Measurements from ENCODE around the gene ZNF219. TPM values are rescaled to one million over a fixed set of nuclear protein-coding genes. Genes with fewer than 3 reads are reported as not detected.

ZNF219 gene
- total and polyA plus RNA-seq, 2 of the 13 experiments (the other 11 are each of a cell fraction or from before 2014, with no cell fraction given), result 34.5 to 36.6 TPM

DNA sequence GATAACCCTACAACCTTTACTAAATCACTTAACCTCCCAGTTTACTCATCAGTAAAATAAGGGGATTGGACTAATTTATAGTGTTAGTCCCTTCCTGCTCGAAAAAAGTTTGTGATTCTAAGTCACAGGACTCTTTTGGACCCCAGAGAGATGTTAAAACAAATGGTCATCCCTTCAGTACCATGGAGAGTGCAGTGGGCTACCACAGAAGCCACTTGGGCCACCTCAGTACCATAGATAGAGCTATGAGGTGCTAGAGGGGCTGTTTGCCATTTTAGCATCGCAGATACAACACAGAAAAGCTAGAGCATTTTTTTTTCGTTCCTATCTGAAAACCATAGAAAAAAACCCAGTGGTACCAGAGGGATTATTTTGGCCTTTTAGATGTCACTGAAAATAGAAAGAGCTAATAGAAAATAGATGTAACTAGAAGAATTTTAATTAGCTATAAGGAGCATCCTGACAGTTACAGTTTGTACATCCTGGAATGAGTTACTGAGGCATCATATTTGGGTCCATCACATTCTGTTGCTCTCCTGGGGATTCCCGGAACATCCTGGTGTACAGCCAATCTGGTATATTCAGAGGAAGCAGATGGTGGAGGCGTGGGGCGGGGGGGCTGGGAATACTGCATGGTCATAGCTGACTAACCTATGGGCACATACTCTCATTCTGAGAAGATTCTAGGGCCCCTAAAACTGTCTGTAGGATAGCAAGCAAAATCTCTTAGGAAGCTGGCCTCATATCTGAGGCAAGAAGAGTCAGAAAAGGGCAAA lies 2.8 kb downstream of the ZNF219 start (continued):
- TF ChIP-seq ZNF616 (CRISPR knock-in tag; IDR thresholded peaks at IDR 0.05; ENCODE audit: low read depth), result no peak
- TF ChIP-seq HOXD1 (CRISPR knock-in tag; IDR thresholded peaks at IDR 0.05), result no peak
- no peak for TF ChIP-seq NONO (IDR thresholded peaks at IDR 0.05)
- no peak for TF ChIP-seq NONO (CRISPR knock-in tag; conservative IDR thresholded peaks at IDR 0.05)
- TF ChIP-seq ZNF317 (CRISPR knock-in tag; IDR thresholded peaks at IDR 0.05), result no peak
- TF ChIP-seq TAF15 (IDR thresholded peaks at IDR 0.05; ENCODE audit: low read depth, low read length, poor library complexity, severe bottlenecking), result no peak
- peak; percentile 46; the same call in 1 of the 2 replicates for TF ChIP-seq ZNF335 (CRISPR knock-in tag; IDR thresholded peaks at IDR 0.05)
- TF ChIP-seq AGO1 (IDR thresholded peaks at IDR 0.05; ENCODE audit: low read depth, low read length, poor library complexity, severe bottlenecking), result no peak
- TF ChIP-seq IRX3 (CRISPR knock-in tag; IDR thresholded peaks at IDR 0.05; ENCODE audit: borderline replicate concordance, low read depth), result no peak
- TF ChIP-seq MYC (CRISPR knock-in tag; IDR thresholded peaks at IDR 0.05; ENCODE audit: borderline replicate concordance), result no peak
- TF ChIP-seq YEATS2 (CRISPR knock-in tag; IDR thresholded peaks at IDR 0.05; ENCODE audit: borderline replicate concordance), result peak; percentile 43; the same call in 1 of the 2 replicates
- TF ChIP-seq RXRB (CRISPR knock-in tag; IDR thresholded peaks at IDR 0.05; ENCODE audit: borderline replicate concordance), result no peak
- no peak for TF ChIP-seq SP4 (CRISPR knock-in tag; IDR thresholded peaks at IDR 0.05)
- TF ChIP-seq TGIF2 (CRISPR knock-in tag; IDR thresholded peaks at IDR 0.05), result 0 out of 2 replicates have a peak, but pooled peaks have one; percentile 27
- no peak for TF ChIP-seq NR2F6 (IDR thresholded peaks at IDR 0.05)
- no peak for TF ChIP-seq NR2F6 (CRISPR knock-in tag; IDR thresholded peaks at IDR 0.05)
- TF ChIP-seq ZNF44 (CRISPR knock-in tag; IDR thresholded peaks at IDR 0.05), result no peak
- TF ChIP-seq EED (CRISPR knock-in tag; IDR thresholded peaks at IDR 0.05), result no peak
- TF ChIP-seq ZNF124 (CRISPR knock-in tag; IDR thresholded peaks at IDR 0.05), result no peak
- TF ChIP-seq DR1 (CRISPR knock-in tag; IDR thresholded peaks at IDR 0.05), result no peak
- TF ChIP-seq, protein P1, sequence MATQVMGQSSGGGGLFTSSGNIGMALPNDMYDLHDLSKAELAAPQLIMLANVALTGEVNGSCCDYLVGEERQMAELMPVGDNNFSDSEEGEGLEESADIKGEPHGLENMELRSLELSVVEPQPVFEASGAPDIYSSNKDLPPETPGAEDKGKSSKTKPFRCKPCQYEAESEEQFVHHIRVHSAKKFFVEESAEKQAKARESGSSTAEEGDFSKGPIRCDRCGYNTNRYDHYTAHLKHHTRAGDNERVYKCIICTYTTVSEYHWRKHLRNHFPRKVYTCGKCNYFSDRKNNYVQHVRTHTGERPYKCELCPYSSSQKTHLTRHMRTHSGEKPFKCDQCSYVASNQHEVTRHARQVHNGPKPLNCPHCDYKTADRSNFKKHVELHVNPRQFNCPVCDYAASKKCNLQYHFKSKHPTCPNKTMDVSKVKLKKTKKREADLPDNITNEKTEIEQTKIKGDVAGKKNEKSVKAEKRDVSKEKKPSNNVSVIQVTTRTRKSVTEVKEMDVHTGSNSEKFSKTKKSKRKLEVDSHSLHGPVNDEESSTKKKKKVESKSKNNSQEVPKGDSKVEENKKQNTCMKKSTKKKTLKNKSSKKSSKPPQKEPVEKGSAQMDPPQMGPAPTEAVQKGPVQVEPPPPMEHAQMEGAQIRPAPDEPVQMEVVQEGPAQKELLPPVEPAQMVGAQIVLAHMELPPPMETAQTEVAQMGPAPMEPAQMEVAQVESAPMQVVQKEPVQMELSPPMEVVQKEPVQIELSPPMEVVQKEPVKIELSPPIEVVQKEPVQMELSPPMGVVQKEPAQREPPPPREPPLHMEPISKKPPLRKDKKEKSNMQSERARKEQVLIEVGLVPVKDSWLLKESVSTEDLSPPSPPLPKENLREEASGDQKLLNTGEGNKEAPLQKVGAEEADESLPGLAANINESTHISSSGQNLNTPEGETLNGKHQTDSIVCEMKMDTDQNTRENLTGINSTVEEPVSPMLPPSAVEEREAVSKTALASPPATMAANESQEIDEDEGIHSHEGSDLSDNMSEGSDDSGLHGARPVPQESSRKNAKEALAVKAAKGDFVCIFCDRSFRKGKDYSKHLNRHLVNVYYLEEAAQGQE (IDR thresholded peaks at IDR 0.05; ENCODE audit: borderline replicate concordance in 1 of 2, low read depth in 1 of 2, low read length in 2 of 2), result peak in 1 of 2 experiments; percentile 96; a peak in 2 of 4 replicates
- no peak for TF ChIP-seq HMGA1 (CRISPR knock-in tag; conservative IDR thresholded peaks at IDR 0.05)
- no peak for TF ChIP-seq MLX (CRISPR knock-in tag; IDR thresholded peaks at IDR 0.05)
- TF ChIP-seq, protein P2, sequence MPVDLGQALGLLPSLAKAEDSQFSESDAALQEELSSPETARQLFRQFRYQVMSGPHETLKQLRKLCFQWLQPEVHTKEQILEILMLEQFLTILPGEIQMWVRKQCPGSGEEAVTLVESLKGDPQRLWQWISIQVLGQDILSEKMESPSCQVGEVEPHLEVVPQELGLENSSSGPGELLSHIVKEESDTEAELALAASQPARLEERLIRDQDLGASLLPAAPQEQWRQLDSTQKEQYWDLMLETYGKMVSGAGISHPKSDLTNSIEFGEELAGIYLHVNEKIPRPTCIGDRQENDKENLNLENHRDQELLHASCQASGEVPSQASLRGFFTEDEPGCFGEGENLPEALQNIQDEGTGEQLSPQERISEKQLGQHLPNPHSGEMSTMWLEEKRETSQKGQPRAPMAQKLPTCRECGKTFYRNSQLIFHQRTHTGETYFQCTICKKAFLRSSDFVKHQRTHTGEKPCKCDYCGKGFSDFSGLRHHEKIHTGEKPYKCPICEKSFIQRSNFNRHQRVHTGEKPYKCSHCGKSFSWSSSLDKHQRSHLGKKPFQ (CRISPR knock-in tag; IDR thresholded peaks at IDR 0.05; ENCODE audit: insufficient replicate concordance), result no peak
- TF ChIP-seq ZFP41 (CRISPR knock-in tag; IDR thresholded peaks at IDR 0.05; ENCODE audit: borderline replicate concordance), result no peak
- TF ChIP-seq FOSL1 (CRISPR knock-in tag; IDR thresholded peaks at IDR 0.05; ENCODE audit: borderline replicate concordance), result no peak

Data from HepG2 (cell line).